IPS-18a (cell line): Measurements from ENCODE around the gene CACNG6.

Experiments used
- H3K27ac ChIP-seq: one replicate; pipeline ENCODE4 v1.5.1; 2013; ENCODE audit warnings: low read length
- H3K27me3 ChIP-seq: one replicate; pipeline ENCODE4 v1.6.1; 2013; ENCODE audit warnings: mild to moderate bottlenecking, low read length; ENCODE audit not compliant: control insufficient read depth, insufficient read depth
- H3K36me3 ChIP-seq: one replicate; pipeline ENCODE4 v1.6.1; 2013; ENCODE audit warnings: low read depth, low read length; ENCODE audit not compliant: control insufficient read depth
- H3K4me1 ChIP-seq: one replicate; pipeline ENCODE4 v1.6.1; 2013; ENCODE audit warnings: low read depth, low read length; ENCODE audit not compliant: control insufficient read depth
- H3K4me3 ChIP-seq: one replicate; pipeline ENCODE4 v1.5.1; 2013; ENCODE audit warnings: low read length
- H3K9ac ChIP-seq: one replicate; pipeline ENCODE4 v1.6.1; 2013; ENCODE audit warnings: mild to moderate bottlenecking, low read length, moderate library complexity
- H3K9me3 ChIP-seq: one replicate; pipeline ENCODE4 v1.6.1; 2013; ENCODE audit warnings: low read depth, low read length; ENCODE audit not compliant: control insufficient read depth

The CACNG6 gene

DNA sequence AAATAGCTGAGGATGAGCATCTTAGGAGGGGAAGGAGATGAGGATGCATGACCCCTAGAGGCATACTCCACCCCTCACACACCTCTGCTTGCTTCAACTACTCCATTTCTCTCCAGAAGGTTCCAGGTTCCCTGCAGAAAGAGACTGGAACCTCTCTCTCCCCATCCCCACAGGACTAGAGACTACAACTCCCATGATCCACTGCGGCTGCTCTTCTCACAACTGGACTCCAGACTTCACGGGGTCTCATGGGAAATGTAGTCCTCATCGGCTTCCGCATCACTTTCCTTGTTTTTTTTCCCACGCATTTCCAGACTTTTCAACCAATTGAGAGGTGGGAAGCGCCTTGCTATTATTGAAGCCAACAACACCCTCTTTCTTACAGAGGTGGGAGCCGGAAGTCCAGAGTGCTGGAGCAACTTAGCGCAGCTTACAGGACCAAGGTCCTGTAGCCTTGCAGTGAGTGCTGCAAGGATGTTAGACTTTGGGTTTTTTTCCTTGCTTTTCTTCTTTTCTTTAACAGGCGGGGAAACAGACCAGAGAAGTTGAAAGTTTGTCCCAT lies 13.9 kb upstream of the CACNG6 start:
- no peaks in the 10 kb centered on the region for H3K9me3 ChIP-seq
- H3K27ac ChIP-seq: no peak overlapping the region
- H3K27me3 ChIP-seq: no peaks in the 10 kb centered on the region
- no peak overlapping the region for H3K9ac ChIP-seq
- H3K4me1 ChIP-seq: peaks cover 15% of the 10 kb centered on the region
- H3K36me3 ChIP-seq: peaks cover 7% of the 10 kb centered on the region
- H3K4me3 ChIP-seq: peak overlapping the region; percentile 70

DNA sequence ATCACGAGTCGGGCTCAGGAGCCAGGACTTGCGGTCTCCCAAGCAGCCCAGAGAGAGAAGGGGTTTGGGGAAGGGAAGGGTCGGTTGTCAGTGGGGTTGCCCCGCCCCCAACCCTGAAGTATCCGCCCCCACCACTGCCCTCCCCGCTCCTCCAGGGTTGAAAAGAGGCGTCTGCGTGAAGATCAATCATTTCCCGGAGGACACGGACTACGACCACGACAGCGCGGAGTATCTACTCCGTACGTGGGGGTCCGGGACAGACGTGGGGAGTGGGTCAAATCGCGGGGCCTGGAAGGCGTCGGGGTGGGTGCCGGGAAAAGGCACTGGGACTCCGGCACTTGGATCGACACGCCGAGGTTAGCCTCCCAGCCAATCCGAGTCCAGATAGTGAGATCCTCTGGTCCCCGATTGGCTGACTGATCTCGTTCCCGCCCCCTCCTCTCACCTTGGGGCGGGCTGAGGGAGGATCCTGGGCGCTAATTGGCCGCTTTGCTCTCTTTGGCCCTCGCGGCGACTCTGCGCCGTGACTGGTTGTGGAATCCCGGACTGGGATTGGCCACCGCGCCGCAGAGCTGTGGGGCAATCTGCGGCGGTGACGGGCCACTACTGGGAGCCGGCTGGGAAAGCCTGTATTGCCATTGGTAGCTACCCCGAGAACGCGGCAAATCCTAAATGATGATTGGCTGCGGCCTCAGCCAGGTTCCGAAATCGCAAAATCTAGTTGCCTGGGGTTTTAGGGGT lies 13.3 kb upstream of the CACNG6 start:
- Histone ChIP-seq H3K9me3 (no peaks in the 10 kb centered on the region), H3K27ac (no peak overlapping the region), H3K4me1 (peaks cover 15% of the 10 kb centered on the region), H3K9ac (no peak overlapping the region), H3K27me3 (peaks cover under 1% of the 10 kb centered on the region), H3K4me3 (peak overlapping the region; percentile 70), H3K36me3 (peaks cover 7% of the 10 kb centered on the region)

DNA sequence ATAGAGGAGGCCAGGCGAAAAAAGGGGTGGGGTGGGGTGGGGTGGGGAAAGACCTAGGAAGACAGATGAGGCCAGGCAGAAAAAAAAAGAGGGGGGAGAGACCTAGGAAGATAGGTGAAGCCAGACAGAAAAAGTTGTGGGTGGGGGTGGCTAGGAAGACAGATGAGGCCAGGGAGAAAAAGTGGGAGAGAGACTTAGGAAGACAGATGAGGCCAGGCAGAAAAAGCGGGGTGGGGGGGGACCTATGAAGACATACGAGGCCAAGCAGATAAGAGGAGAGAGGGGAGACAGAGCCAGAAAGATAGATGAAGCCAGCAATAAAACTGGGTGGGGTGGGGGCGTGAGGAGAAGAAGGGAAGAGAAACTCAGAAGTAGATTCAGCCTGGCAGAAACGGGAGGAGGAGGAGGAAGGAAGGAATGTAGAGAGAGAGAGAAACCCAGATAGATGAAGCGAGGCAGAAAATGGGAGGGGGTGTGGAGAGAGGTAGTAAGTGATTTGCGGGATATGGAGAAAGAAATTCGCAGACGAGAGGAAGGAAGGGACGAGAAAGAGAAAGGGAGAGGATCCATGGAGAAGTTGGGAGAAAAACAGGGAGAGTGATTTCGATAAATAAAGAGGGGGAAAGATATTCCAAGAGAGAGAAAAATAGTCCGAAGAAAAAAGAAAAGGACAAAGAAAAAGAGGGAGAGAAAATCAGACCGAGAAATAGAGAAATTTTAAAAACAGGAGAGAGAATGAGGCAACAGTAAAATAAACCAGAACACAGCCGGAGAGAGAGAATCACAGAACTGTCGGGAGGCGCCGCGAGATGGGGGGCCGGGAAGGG lies 12.2 kb upstream of the CACNG6 start:
- peak overlapping the region; percentile 75 for H3K9ac ChIP-seq
- peaks cover 4% of the 10 kb centered on the region for H3K36me3 ChIP-seq
- peaks cover 4% of the 10 kb centered on the region for H3K27me3 ChIP-seq
- H3K9me3 ChIP-seq: no peaks in the 10 kb centered on the region
- peak overlapping the region; percentile 47 for H3K27ac ChIP-seq
- peak overlapping the region; percentile 78 for H3K4me3 ChIP-seq
- H3K4me1 ChIP-seq: peaks cover 15% of the 10 kb centered on the region

GRCh38 chr19:53980539-53981375 lies 10.7 kb upstream of the CACNG6 start:
- H3K27me3 ChIP-seq: peaks cover 4% of the 10 kb centered on the region
- peaks cover 1% of the 10 kb centered on the region for H3K36me3 ChIP-seq
- peaks cover 15% of the 10 kb centered on the region for H3K4me1 ChIP-seq
- no peaks in the 10 kb centered on the region for H3K9me3 ChIP-seq
- H3K4me3 ChIP-seq: peak overlapping the region; percentile 78
- H3K9ac ChIP-seq: peak overlapping the region; percentile 75
- peak overlapping the region; percentile 60 for H3K27ac ChIP-seq

- Histone ChIP-seq H3K4me3 (peak overlapping the region; percentile 78), H3K36me3 (no peaks in the 10 kb centered on the region), H3K4me1 (peaks cover 15% of the 10 kb centered on the region), H3K27ac (no peak overlapping the region), H3K27me3 (peaks cover 4% of the 10 kb centered on the region), H3K9ac (no peak overlapping the region), H3K9me3 (no peaks in the 10 kb centered on the region)
Measured at GRCh38 chr19:53981376-53981951, 10.0 kb upstream of the CACNG6 start.

GRCh38 chr19:53982001-53982451 lies 9.4 kb upstream of the CACNG6 start:
- peaks cover 15% of the 10 kb centered on the region for H3K4me1 ChIP-seq
- no peak overlapping the region for H3K9ac ChIP-seq
- peak overlapping the region; percentile 35 for H3K4me3 ChIP-seq
- no peak overlapping the region for H3K27ac ChIP-seq
- no peaks in the 10 kb centered on the region for H3K9me3 ChIP-seq
- no peaks in the 10 kb centered on the region for H3K36me3 ChIP-seq
- peaks cover 4% of the 10 kb centered on the region for H3K27me3 ChIP-seq

GRCh38 chr19:53982611-53983010 lies 8.8 kb upstream of the CACNG6 start:
- Histone ChIP-seq H3K4me1 (peaks cover 15% of the 10 kb centered on the region), H3K36me3 (no peaks in the 10 kb centered on the region), H3K4me3 (no peak overlapping the region), H3K27ac (no peak overlapping the region), H3K9me3 (no peaks in the 10 kb centered on the region), H3K9ac (no peak overlapping the region), H3K27me3 (peaks cover 9% of the 10 kb centered on the region)

DNA sequence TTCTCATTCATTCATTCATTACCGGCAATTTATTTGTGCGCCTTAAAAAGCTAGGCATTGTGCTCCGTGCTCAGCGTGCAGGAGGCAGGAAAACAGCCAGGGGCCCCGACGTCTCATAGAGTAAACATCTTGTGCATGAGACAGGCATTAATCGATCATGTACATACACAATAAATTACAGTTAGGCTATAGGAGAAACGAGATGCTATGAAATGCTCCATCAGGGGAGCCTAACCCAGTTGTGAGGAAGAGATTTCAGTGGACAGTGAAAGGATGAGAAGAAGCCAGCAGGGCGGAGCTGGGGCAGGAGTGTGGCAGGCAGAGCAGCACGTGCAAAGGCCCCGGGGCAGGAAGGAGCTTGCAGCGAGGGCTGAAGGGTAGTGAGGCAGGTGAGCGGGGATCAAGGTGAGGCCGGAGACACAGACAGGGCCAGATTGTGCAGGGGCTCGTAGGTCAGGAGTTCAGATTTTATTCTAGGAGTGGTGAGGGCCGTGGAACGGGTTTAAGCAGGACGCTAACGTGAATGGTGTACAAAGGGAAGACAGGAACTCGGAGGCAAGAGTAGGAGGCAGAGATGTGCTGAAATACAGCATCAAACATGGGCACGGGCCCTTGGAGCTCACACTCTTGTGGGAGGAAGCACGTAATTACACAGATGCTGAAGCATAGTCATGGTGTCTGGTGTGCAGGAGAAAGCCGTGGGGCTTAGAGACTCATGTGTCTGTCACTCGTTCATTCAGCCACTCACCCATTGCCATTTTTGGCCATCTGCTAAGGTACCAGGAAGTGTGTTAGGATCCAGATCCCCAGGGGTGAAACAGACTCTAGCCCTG lies 7.8 kb upstream of the CACNG6 start:
- peaks cover 15% of the 10 kb centered on the region for H3K4me1 ChIP-seq
- peaks cover 12% of the 10 kb centered on the region for H3K27me3 ChIP-seq
- no peak overlapping the region for H3K9ac ChIP-seq
- H3K36me3 ChIP-seq: no peaks in the 10 kb centered on the region
- no peak overlapping the region for H3K27ac ChIP-seq
- no peaks in the 10 kb centered on the region for H3K9me3 ChIP-seq
- no peak overlapping the region for H3K4me3 ChIP-seq

- peaks cover 19% of the 10 kb centered on the region for H3K27me3 ChIP-seq
- H3K9ac ChIP-seq: no peak overlapping the region
- no peaks in the 10 kb centered on the region for H3K36me3 ChIP-seq
- no peak overlapping the region for H3K27ac ChIP-seq
- no peak overlapping the region for H3K4me3 ChIP-seq
- H3K9me3 ChIP-seq: no peaks in the 10 kb centered on the region
- peaks cover 8% of the 10 kb centered on the region for H3K4me1 ChIP-seq
Measured at GRCh38 chr19:53985863-53986262, 5.6 kb upstream of the CACNG6 start.

- Histone ChIP-seq H3K27ac (no peak overlapping the region), H3K9ac (no peak overlapping the region), H3K36me3 (no peaks in the 10 kb centered on the region), H3K4me1 (peaks cover 3% of the 10 kb centered on the region), H3K9me3 (no peaks in the 10 kb centered on the region), H3K4me3 (no peak overlapping the region), H3K27me3 (peaks cover 36% of the 10 kb centered on the region)
Measured at GRCh38 chr19:53988981-53989380, 2.5 kb upstream of the CACNG6 start.
